DND-41 (cell line): ENCODE data around the gene GRID2.

Experiments
- EZH2 ChIP-seq: IDR thresholded peaks from 3 replicates; pipeline ENCODE4 v1.6.1; 2012; ENCODE audit warnings: borderline replicate concordance, low read depth, mild to moderate bottlenecking, moderate library complexity, low read length, inconsistent platforms; ENCODE audit not compliant: severe bottlenecking
- TF ChIP-seq, protein P1 (sequence below): IDR thresholded peaks from 2 replicates; pipeline ENCODE4 v1.5.1; 2012; ENCODE audit warnings: borderline replicate concordance, low read length, moderate library complexity, mild to moderate bottlenecking; ENCODE audit not compliant: poor library complexity, severe bottlenecking; ENCODE audit errors: extremely low read depth

DNA sequence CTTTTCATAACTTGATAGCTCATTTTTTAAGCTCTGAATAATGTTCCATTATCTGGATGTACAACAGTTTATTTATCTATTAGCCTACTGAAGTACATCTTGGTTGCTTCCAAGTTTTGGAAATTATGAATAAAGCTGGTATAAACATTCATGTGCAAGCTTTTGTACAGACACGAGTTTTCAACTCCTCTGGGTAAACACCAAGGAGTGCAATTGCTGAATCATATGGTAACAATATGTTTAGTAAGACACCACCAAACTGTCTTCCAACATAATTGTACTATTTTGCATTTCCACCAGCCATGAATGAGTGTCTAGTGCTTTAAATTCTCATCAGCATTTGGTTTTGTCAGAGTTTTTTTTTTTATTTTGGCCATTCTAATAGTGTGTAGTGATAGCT is 1258.1 kb downstream of the GRID2 start:
- TF ChIP-seq, protein P1, sequence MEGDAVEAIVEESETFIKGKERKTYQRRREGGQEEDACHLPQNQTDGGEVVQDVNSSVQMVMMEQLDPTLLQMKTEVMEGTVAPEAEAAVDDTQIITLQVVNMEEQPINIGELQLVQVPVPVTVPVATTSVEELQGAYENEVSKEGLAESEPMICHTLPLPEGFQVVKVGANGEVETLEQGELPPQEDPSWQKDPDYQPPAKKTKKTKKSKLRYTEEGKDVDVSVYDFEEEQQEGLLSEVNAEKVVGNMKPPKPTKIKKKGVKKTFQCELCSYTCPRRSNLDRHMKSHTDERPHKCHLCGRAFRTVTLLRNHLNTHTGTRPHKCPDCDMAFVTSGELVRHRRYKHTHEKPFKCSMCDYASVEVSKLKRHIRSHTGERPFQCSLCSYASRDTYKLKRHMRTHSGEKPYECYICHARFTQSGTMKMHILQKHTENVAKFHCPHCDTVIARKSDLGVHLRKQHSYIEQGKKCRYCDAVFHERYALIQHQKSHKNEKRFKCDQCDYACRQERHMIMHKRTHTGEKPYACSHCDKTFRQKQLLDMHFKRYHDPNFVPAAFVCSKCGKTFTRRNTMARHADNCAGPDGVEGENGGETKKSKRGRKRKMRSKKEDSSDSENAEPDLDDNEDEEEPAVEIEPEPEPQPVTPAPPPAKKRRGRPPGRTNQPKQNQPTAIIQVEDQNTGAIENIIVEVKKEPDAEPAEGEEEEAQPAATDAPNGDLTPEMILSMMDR: no peak
- no peak for TF ChIP-seq EZH2
